Heart right ventricle (tissue), 16 donors: ENCODE measurements around the gene GDI2. TPM values are rescaled to one million over a fixed set of nuclear protein-coding genes. Genes with fewer than 3 reads are reported as not detected.

Experiments
- ATAC-seq, 8 donors: fragments of 200-7000 bp; cut with Tn5 transposase; one replicate each; pipeline ENCODE4 v1.9.1; 2020; ENCODE audit warnings: mild to moderate bottlenecking in 8 of 8, moderate library complexity in 8 of 8, moderate number of reproducible peaks in 1 of 8
- DNase-seq, 2 donors: peaks; one replicate each; pipeline ENCODE4 v3.0.0-alpha.2; 2020
- H3K27ac ChIP-seq, 10 donors: fragments of 200-600 bp; sonication (generic) in 2 of 10; one replicate each; pipeline versions ENCODE4 v1.5.0 to v1.8.0; 2020 to 2022; ENCODE audit warnings: mild to moderate bottlenecking in 3 of 10
- H3K27me3 ChIP-seq, 7 donors: fragments of 200-600 bp; one replicate each; pipeline ENCODE4 v1.8.0; 2021 to 2022; ENCODE audit warnings: mild to moderate bottlenecking in 2 of 7
- H3K36me3 ChIP-seq, 9 donors: fragments of 200-600 bp; sonication (generic) in 1 of 9; one replicate each; pipeline versions ENCODE4 v1.5.0 to v1.8.0; 2020 to 2022; ENCODE audit warnings: mild to moderate bottlenecking in 2 of 9
- H3K4me1 ChIP-seq, 9 donors: fragments of 200-600 bp; sonication (generic) in 1 of 9; one replicate each; pipeline versions ENCODE4 v1.5.0 to v1.8.0; 2020 to 2022; ENCODE audit warnings: mild to moderate bottlenecking in 4 of 9
- H3K4me3 ChIP-seq, 10 donors: fragments of 200-600 bp; sonication (generic) in 2 of 10; one replicate each; pipeline versions ENCODE4 v1.5.0 to v1.8.0; 2020 to 2022; ENCODE audit warnings: mild to moderate bottlenecking in 7 of 10, moderate library complexity in 2 of 10
- H3K9me3 ChIP-seq, 11 donors: fragments of 200-600 bp in 10 of 11; sonication (generic) in 2 of 11; one replicate each; pipeline versions ENCODE4 v1.5.0 to v1.8.0; 2013 to 2022; ENCODE audit warnings: mild to moderate bottlenecking in 2 of 11, control low read depth in 1 of 11, moderate library complexity in 1 of 11
- CTCF ChIP-seq, 9 donors: fragments of 200-600 bp; sonication (generic) in 2 of 9; IDR thresholded peaks; one replicate each; pipeline versions ENCODE4 v1.5.0 to v1.8.0; 2021 to 2022; ENCODE audit warnings: antibody characterized with exemption in 9 of 9, mild to moderate bottlenecking in 5 of 9, moderate library complexity in 1 of 9
- WGBS, 2 donors: extraction: QIAGEN DNeasy Blood & Tissue Kit; methylation state at CpG; one replicate each; pipeline ENCODE4 v1.1.7; 2013; ENCODE audit warnings: inconsistent platforms in 1 of 2; 5-methylcytosine and 5-hydroxymethylcytosine counted together
- intact Hi-C, 10 donors: fragments of 100-400 bp; cut with DNase I; formaldehyde crosslinking; loops; one replicate each; pipeline versions ENCODE4 v1.11.1 to v1.14.2; 2022
- polyA plus RNA-seq, 2 donors: library from polyadenylated mRNA; stranded (reverse); fragments of 200-250 nt; gene quantifications; one replicate each; pipeline ENCODE4 v1.2.3, GENCODE V29; 2013
- total RNA-seq, 10 donors: library from RNA; stranded (reverse); fragmentation: NEBNext Ultra II Directional in 3 of 10; extraction: Animal tissue kit (Norgen Biotek cat#: 25700) in 3 of 10; gene quantifications; one replicate each; pipeline versions ENCODE4 v1.2.1 to v1.2.4, GENCODE V29; 2021 to 2023
- donor health status: Arrhythmogenic right ventricular cardiomyopathy.
- donor health status: ischemic (EF 13 %, LVEDD 7.1; RV severe dilation, severe dysfunction).
- donor health status: healthy with polysubstance abuse.
- donor health status: DM: no; HTN: yes; CAD: no.
- donor health status: DM: no; HTN: no; CAD: no.
- donor health status: ischemic (EF 25% LVEDD 6.9; RV normal size, moderate dysfunction).
- donor health status: ischemic (EF 25% LVEDD 5.7; RV mildly dilated, moderate dysfunction).
- donor health status: healthy.
- donor health status: DM: yes; HTN: yes; CAD: no.
- donor health status: Ischemic cardiomyopathy.
- donor health status: ischemic (EF 35%, LVEDD 5.7; RV mildly dilated, moderate dysfunction).
- donor health status: nonischemic (EF 11% LVEDD 7.7; RV severe dilation, severe dysfunction).
- donor health status: DM: yes; HTN: yes; CAD: no.
- donor health status: PGD.
- donor health status: ischemic (EF 29% LVEDD 5.4; RV normal size, mild dysfunction).
- donor health status: nonischemic (EF 23%, LVEDD 6.1; RV moderate dilation, normal function).

Gene GDI2
- total and polyA plus RNA-seq, 12 donors: 21.8 to 145 (median 101) TPM

- Histone ChIP-seq H3K4me1 (no peaks in the 10 kb centered on the region), H3K9me3 (no peaks in the 10 kb centered on the region), H3K4me3 (no peak overlapping the region), H3K27me3 (no peaks in the 10 kb centered on the region), H3K36me3 (peaks cover 0 to 39% (median 8%) of the 10 kb centered on the region in 9 donors), H3K27ac (no peak overlapping the region)
- intact Hi-C loops: no loop called here
- DNase-seq: no peak
- WGBS, 2 donors: 96 to 97% methylated on average over 3 of the region's 3 CpGs
- TF ChIP-seq CTCF (IDR thresholded peaks at IDR 0.05): no peak
- no peak for ATAC-seq
Measured at GRCh38 chr10:5719546-5719945, 93.7 kb downstream of the GDI2 start.

Other genes starting within 250 kb of the GDI2 start
- gene ASB13, start 146.8 kb downstream of the GDI2 start, total RNA-seq: 10 to 100 TPM in 9 of 10 donors, 1 to 10 TPM in 1; 9.3 to 16.3 (median 13.4) TPM
- gene ASB13, start 146.8 kb downstream of the GDI2 start, polyA plus RNA-seq: 10 to 100 TPM in 1 of 2 donors, 1 to 10 TPM in 1; 8.4 to 18.0 TPM
- 10 to 100 TPM; 26.9 to 45.6 (median 34.6) TPM for gene TASOR2, start 128.6 kb downstream of the GDI2 start, total RNA-seq
- 10 to 100 TPM in 1 of 2 donors, 1 to 10 TPM in 1; 7.0 to 19.7 TPM for gene TASOR2, start 128.6 kb downstream of the GDI2 start, polyA plus RNA-seq
- 1 to 10 TPM; 2.2 to 3.9 (median 3.4) TPM for gene ANKRD16, start 76.5 kb upstream of the GDI2 start, total RNA-seq
- gene ANKRD16, start 76.5 kb upstream of the GDI2 start, polyA plus RNA-seq: 1 to 10 TPM; 3.0 to 3.8 TPM
- gene FBH1, start 76.8 kb upstream of the GDI2 start, total RNA-seq: 100 to 1,000 TPM in 1 of 10 donors, 10 to 100 TPM in 9; 57.8 to 134 (median 76.0) TPM
- gene FBH1, start 76.8 kb upstream of the GDI2 start, polyA plus RNA-seq: 10 to 100 TPM; 59.1 to 91.9 TPM
- gene IL15RA, start 164.1 kb upstream of the GDI2 start, total RNA-seq: 10 to 100 TPM in 3 of 10 donors, 1 to 10 TPM in 7; 3.5 to 21.0 (median 5.6) TPM
- gene IL15RA, start 164.1 kb upstream of the GDI2 start, polyA plus RNA-seq: 10 to 100 TPM; 11.7 to 18.7 TPM
- gene IL2RA, start 248.9 kb upstream of the GDI2 start, total RNA-seq: 1 to 10 TPM in 5 of 10 donors, under 1 TPM in 5; 0.19 to 9.1 (median 1.0) TPM
- gene IL2RA, start 248.9 kb upstream of the GDI2 start, polyA plus RNA-seq: under 1 TPM; 0.36 to 0.73 TPM